ENCODE measurements around the gene ALKBH7.

- TF ChIP-seq RAD21 (IDR thresholded peaks at IDR 0.05; ENCODE audit: insufficient read depth, low read depth, low read length) (no peak), ATF2 (IDR thresholded peaks at IDR 0.05; ENCODE audit: low read length) (no peak)
These were observed 29.1 kb upstream of the ALKBH7 start for GRCh38 chr19:6343462-6343861.

Data from GM12878 (cell line).